HG03571 (cell line): ENCODE data around the gene MAN2A1.
A peak's percentile ranks its signal among the peaks of the same experiment; 100 is the strongest.

Experiments
- ATAC-seq: cut with Tn5 transposase; IDR thresholded peaks from one replicate; pipeline ENCODE4 v1.9.1; 2021; ENCODE audit not compliant: unreplicated experiment

MAN2A1 gene

DNA sequence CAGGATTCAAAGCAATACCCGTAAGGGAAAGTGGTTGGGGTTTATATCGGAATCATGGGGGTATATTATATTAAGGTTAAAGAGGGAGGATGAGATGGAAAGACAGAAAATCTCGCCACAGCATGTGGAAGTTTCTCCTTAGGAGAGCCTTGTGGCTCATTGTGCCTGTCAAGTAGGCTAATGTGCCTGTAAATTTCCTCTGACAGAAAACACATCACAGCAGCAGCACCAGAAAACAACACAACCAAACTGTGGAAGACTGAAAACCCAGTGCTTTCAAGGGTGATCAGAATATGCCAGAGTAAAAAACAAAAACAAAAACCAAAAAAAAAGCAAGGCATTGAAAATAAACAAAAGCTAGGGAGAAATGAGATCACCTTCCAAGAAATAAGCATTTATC is 11.3 kb upstream of the MAN2A1 start:
- no peak for ATAC-seq

DNA sequence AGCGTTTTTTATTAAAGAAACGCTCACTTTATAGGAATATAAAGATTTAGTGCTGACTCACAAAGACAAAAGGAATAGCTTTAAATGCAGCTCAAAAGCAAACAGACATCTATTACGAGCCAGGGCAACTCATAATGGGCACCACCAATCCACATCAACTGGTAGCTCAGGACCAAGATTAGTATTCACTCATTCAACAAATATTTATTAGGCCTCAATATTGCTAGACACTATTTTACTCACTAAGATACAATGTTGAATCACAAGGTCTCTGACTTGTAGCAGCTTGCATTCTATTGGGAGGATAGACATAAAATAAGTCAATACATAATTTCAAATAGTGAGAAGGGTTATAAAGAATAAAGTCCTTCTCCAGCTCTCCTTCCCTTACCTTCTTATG is 8.0 kb upstream of the MAN2A1 start:
- ATAC-seq: no peak

DNA sequence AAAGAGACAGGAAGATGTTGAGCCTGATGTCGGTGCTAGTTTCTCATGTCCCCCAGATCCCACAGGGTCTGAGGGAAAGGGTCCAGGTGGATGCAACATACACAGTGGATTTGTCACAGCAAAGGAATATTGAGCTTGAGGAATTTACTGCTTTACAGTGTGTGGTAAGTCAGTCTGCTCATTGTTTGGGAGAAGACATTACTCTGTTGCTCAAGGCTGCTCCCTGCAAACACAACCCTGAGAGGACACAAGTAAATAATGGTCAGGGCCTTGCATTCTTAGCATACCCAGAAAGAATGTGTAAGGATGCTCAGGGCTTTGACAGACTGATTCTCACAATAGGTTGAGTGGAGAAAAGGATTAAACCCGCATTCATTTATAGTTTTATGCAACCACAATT is 7.3 kb upstream of the MAN2A1 start:
- no peak for ATAC-seq

DNA sequence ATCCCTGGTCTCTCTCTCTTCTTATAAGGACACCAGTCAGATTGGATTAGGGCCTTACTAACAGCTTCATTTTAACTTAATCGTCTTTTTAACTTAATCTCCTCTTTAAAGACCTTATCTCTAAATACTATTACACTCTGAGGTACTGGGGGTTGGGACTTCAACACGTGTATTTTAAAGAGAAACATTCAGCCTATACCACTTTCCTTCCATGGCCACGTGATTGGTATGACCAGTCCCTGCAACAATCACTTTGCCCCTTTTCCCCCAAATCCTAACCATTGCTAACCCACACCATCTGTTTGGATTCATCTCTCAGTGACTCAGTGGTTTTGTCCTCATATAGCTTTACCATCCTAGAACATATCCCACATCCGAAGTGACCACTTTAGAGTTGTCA is 3.8 kb upstream of the MAN2A1 start:
- ATAC-seq: no peak

DNA sequence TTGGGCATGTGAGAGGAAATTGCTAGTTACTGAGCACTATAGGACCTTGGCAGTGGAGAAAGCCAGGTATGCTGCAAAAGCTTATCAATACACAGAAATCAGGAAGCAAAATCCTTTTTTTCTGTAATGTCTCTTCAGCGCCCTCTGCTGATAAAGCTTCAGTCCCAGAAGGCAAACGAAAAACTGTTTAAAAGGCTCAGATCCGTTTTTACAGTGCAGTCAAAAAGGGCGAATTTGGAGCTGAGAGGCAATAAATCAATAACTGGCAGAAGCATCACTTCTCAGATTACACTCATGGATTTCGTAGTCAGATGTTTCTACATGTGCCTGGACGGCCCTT is 1.1 kb upstream of the MAN2A1 start:
- ATAC-seq: no peak

DNA sequence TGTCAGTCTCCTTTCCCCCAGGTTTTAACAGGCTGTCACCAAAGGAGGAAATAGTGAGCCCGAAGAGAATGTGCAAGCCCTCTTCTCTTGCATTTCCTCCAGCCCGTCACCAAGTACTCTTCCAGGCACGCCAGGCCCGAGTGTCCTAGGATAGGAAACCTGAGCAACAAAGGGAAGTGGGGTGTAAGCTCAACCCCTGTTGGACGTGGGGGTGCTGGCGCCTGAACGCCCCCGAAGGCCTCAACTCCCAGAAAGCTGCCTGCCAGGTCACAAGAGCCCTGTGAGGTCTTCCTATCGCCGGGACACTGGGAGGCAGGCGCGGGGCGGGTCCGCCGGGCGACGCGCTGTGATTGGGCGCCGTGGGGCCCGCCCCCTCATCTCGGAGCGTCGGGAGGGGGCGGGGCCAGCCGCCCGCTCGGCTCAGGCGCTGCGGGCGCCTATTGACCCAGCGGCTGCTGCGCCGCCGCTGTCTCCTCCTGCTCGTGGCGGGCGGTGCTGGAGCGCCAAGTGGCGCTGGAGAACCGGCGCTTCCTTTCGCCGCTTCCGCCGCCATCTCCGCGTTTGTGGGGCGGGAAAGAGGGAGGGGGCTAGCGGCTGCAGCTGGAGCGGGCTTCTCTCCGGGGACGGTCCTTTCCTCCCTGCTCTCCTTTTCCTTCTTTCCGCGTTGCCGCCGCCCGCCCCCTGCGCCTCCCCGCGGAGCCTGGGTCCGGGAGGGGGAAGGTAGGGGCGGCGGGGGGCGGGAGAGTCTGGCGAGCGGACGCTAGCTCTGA is 572 bp upstream of the MAN2A1 start:
- ATAC-seq: peak; percentile 72

DNA sequence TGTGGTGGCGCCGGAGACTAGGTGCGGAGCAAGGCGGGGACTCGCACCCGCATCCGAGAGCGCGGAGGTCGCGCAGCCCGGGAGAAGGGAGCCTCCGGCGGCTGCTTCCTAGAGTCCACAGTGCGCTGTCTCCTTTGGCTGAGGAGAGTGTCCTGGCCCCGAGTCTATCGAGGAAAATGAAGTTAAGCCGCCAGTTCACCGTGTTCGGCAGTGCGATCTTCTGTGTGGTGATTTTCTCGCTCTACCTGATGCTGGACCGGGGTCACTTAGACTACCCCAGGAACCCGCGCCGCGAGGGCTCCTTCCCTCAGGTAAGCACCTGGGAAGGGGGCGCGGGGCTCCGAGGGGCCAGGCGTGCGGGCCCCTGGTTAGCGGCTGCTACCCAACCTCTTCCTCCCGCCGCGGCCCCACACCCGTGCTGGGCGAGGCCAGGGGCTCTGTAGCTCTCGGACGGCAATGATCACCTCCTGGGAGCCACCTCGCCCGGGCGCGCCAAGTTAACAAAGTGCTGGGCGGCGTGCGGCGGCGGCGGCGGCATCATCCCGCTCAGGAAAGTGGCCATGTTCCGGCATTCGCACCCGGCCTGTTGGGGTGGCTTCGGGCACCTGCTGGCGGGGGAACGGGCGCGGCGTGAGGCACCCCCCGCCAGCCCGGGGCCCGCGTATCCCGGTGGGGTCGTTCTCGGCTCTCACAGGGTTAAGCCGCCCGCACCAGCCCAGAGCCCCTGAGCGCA is 681 bp downstream of the MAN2A1 start:
- peak; percentile 9 for ATAC-seq

DNA sequence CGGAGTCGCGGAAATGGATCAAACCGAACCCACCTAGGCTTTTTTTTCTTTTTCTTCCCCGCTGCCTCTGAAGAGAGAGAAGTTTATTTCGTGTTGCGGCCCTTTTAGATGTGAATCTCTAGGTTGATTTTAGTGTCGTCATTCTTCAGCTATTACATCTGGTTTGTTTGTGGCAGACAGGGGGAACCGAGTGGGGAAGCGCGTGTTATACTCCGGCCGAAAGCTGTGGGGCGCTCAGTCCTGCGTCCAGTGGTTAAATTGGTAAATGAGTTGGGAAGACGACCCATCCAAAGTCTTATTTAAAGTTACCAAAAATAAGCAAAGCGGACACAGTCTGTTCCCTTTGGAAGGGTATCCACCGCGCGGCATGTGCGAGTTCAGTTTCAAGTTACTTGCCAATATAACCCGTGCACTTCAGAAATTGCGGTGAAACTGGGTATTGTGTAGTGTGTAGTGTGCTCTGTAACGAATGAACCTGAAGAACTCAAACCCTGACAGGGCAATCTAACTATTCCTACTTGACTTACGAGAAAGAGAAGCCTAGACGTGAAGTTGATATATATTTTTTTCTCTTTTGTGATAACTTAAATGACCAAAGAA is 1.3 kb downstream of the MAN2A1 start:
- peak; percentile 11 for ATAC-seq

DNA sequence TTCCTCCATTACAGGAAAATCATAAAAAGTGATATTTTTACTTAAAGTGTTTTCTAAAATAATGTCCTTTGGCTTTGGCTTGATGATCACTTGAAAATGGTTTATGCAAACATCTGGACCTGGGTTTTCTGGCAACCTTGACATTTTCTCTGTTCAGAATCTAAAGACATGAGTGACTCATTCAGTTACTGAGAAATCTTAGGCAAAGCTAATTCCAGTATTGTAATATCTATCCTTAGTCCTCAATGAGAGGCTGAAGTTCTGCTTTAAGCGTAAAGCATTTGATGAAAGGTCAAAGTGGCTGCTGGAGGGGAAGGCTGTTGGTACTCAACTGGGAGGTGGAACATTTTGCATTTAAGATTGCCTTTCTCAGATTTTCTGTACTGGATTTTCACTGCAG is 2.3 kb downstream of the MAN2A1 start:
- no peak for ATAC-seq

DNA sequence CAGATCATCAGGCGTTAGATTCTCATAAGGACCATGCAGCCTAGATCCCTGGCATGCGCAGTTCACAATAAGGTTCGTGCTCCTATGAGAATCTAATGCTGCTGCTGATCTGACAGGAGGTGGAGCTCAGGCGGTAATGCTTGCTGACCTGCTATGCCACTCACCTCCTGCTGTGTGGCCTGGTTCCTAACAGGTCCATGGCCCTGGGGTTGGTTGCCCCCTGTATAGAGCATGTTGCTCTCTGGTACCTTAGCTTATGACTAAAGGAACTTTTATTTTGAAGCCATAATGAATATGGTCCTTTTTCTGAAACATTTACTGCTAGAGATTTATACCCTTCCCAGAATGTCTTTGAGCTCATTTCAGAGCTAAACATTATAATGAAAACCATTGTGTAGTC is 3.1 kb downstream of the MAN2A1 start:
- ATAC-seq: no peak

DNA sequence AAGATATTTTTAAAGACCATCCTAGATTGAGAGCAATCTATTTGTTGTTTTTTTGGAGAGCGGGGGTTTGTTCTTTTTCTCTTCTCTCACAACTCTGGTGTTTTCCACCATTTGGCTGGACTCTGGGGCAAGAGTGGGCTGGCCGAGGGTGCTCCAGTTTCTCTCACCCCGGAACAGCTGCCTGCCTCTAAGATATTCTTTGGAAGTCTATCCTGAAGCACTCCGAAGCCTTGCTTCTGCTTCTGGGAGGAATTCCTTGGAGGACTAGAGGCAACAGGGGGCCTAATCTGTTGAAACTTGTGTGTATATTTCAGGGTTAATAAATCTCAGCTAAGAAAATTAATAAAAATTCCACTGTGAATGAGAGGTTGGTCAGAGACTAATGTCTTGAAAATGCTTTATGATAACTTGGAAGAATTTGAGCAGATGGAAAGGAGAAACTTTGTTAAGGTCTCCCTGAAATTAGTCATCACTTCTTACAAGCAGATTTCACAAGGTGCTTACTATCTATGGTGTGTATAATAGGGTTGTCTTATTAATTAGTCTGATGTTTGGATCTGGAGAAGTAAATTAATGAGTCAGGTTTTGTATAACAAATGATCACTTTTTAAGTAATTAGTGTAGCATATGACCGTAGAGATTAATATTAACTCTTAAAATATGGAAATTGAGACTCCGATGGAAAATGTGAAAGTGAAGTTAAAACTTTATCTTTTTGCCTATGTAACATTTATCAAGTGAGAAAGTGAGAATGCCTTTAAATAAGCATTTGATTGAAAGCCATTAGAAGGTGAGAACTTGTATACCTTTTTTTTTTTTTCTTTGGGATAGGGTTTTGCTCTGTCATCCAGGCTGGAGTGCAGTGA is 4.0 kb downstream of the MAN2A1 start:
- ATAC-seq: no peak

DNA sequence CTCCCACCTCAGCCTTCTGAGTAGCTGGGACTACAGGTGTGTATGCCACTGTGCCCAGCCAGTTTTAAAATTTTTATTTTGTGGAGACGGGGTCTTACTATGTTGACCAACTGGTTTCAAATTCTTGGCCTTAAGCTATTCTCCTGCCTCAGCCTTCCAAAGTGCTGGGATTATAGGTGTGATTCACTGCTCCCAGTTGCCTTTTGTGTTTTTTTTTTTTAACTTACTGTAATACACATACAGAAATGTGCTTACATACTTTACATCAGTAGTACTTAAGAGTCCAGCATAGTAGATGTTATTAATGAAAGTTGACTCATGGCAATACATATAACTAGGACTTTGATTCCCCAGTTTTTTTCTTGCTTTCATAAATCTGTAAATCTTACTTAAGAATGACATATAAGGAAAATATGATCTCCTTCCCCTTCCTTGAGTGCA is 4.7 kb downstream of the MAN2A1 start:
- no peak for ATAC-seq

DNA sequence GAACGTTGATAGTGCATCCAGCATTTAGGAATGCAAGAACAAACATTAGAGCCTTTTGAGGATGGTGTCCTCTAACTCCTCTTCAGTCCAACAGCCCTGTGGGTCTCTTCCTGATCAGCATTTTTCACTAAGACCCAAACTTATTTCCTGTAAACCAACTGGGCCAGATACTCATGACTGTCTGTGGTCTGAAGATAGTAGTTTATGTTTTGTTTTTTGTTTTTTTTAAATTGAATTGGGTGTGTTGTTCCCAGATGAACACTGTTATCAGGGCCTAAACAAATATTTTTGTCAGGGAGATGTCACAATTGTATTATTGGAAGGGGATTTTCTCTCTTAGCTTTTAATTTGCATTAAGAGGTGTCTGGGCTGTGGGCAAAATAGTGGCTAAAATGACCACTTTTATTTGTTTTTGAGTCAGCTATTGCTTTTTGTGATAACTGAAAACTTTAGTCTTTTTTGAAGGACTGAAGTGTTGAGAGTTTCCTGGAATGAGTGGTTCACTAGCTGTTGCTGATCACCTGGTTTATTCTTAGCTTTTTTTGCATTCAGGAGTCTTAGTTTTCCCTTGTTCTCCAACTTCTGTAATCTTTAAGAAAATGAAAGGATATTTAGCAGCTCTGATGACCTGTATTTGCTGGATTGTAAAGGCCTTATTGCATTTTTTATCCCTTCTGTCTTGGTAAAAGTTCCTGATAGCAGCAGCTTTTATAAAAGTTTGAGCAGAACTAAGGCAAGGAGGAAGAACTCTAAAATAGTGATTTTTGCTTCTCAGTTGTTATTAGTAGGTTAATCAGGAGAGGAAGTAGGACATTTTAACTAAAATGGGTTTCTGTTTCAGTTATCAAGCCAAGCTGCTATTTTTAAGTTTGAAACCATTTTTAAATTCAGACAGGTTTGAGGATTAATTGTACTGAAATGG is 5.5 kb downstream of the MAN2A1 start:
- peak; percentile 55 for ATAC-seq

DNA sequence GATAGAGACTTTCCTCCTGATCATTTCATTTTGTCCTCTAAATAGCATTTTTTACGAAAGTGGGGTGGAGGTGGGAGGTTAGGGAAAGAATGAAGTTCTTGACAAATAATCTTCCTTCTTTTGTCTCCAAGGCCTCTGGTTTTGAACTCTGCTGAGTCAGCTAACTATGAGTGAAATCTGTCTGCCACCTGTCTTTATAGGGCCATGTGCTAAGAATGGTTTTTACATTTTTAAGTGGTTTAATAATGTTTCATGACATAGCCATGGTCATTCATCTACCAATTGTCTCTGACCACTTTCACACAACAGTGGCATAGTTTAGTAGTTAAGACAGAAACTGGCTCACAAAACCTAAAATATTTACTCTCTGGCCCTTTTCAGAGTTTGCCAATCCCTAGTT is 7.6 kb downstream of the MAN2A1 start:
- ATAC-seq: no peak

DNA sequence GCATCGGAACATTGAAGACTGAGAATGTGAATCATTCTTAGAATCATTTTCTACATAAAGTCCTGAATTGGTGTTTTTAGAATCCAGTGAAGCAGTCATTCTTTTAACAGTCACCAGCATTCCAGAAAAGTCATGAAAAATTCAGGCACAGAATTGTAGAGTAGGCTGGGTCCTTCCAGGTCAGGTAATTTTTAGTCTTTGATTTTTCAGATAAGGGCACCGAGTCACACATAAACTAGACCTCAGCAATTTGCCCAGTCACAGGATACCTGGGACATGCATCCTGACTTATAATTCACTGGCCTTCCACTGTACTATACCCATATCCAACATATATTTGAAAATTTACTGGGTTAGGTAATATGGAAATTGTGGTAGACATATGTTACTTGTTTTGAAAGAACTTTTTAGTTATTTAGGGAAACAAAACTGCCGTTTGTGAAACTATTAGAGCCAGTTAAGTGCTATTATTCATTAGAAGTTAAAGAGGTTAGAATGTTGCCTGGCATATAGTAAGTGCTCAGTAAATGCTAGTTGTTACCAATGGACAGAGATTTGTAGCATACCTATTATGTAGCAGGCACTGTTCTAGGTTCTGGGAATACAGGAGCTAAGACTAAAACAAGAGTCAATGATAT is 10.9 kb downstream of the MAN2A1 start:
- ATAC-seq: no peak

DNA sequence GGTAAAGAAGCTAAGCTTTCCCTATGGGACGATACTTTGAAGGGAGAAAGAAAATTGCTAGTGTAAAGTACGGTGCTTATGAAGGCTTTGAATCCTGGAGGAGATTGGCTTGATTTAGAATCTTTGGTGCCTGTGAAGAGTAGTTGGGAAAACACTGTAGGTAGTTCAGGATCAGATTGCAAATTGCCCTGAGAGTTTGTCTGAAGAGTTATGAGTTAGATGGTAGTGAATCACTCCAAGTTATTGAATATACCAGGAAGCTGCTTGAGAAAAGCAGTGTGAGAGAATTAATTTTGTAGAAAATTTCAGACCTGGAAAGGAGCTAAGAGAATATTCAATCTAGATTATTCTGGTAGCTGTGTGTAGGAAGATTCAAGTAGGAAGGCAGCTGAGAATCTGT is 11.5 kb downstream of the MAN2A1 start:
- no peak for ATAC-seq

DNA sequence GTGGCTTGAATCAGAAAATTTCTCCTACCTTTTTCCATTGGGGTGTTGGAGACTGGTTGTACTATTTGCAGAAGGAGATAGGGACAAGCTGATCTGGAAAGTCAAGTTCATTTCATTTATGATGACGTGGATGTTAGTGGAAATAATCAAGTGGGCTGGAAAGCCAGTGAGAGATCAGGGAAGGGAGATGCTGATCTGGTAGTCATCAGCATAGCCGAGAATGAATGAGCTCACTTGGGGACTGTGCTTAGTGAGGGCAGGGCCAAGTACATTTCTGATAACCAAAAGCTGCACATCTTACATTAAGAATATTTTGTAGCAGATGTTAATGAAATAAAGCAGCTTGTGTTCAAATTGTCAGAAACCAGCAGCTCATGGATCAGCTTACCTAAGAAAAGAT is 12.1 kb downstream of the MAN2A1 start:
- no peak for ATAC-seq

DNA sequence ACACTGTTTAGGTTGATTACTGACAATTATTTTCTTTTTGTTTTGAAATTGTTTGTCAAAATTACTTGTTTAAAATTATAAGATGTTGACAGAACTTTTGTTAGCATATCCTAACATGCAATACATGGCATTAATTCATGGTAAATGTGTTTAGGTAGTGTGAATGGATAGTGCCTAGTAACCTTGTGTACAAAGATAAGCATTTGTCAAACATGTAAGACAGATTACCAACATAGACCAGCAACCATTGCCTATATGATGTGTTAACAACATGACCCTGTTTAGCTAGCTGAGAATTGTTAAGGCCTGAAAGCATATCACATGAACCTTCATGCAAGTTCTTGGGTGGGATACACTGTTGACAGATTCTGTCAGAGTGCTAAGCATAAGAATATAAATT is 13.4 kb downstream of the MAN2A1 start:
- no peak for ATAC-seq

DNA sequence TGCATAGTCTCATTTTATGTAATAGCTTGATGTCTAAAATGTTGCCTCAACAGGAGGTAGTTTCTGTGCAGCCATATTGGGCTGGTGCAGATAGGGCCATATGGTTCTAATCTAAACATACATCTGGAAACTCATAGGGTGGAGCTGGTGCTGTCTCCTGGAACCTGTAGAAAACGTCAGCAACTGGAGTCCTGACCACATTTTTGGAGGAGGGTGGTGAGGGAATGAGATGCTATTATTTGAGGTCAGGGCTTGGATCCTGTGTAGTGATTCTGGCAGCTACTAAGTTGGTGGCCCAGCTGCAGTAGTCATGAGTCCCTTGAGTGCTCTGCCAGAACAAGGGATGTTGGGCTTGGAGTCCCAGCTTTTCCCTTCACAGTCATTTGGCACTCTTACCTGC is 14.1 kb downstream of the MAN2A1 start:
- no peak for ATAC-seq
